Heart right ventricle (tissue), 16 donors: ENCODE measurements around the gene HUNK. TPM values are rescaled to one million over a fixed set of nuclear protein-coding genes. Genes with fewer than 3 reads are reported as not detected.

Experiments used
- ATAC-seq, 8 donors: fragments of 200-7000 bp; cut with Tn5 transposase; one replicate each; pipeline ENCODE4 v1.9.1; 2020; ENCODE audit warnings: mild to moderate bottlenecking in 8 of 8, moderate library complexity in 8 of 8, moderate number of reproducible peaks in 1 of 8
- DNase-seq, 2 donors: peaks; one replicate each; pipeline ENCODE4 v3.0.0-alpha.2; 2020
- H3K27ac ChIP-seq, 10 donors: fragments of 200-600 bp; sonication (generic) in 2 of 10; one replicate each; pipeline versions ENCODE4 v1.5.0 to v1.8.0; 2020 to 2022; ENCODE audit warnings: mild to moderate bottlenecking in 3 of 10
- H3K27me3 ChIP-seq, 7 donors: fragments of 200-600 bp; one replicate each; pipeline ENCODE4 v1.8.0; 2021 to 2022; ENCODE audit warnings: mild to moderate bottlenecking in 2 of 7
- H3K36me3 ChIP-seq, 9 donors: fragments of 200-600 bp; sonication (generic) in 1 of 9; one replicate each; pipeline versions ENCODE4 v1.5.0 to v1.8.0; 2020 to 2022; ENCODE audit warnings: mild to moderate bottlenecking in 2 of 9
- H3K4me1 ChIP-seq, 9 donors: fragments of 200-600 bp; sonication (generic) in 1 of 9; one replicate each; pipeline versions ENCODE4 v1.5.0 to v1.8.0; 2020 to 2022; ENCODE audit warnings: mild to moderate bottlenecking in 4 of 9
- H3K4me3 ChIP-seq, 10 donors: fragments of 200-600 bp; sonication (generic) in 2 of 10; one replicate each; pipeline versions ENCODE4 v1.5.0 to v1.8.0; 2020 to 2022; ENCODE audit warnings: mild to moderate bottlenecking in 7 of 10, moderate library complexity in 2 of 10
- H3K9me3 ChIP-seq, 11 donors: fragments of 200-600 bp in 10 of 11; sonication (generic) in 2 of 11; one replicate each; pipeline versions ENCODE4 v1.5.0 to v1.8.0; 2013 to 2022; ENCODE audit warnings: mild to moderate bottlenecking in 2 of 11, control low read depth in 1 of 11, moderate library complexity in 1 of 11
- WGBS, 2 donors: extraction: QIAGEN DNeasy Blood & Tissue Kit; methylation state at CpG; one replicate each; pipeline ENCODE4 v1.1.7; 2013; ENCODE audit warnings: inconsistent platforms in 1 of 2; 5-methylcytosine and 5-hydroxymethylcytosine counted together
- intact Hi-C, 10 donors: fragments of 100-400 bp; cut with DNase I; formaldehyde crosslinking; loops; one replicate each; pipeline versions ENCODE4 v1.11.1 to v1.14.2; 2022
- polyA plus RNA-seq, 2 donors: library from polyadenylated mRNA; stranded (reverse); fragments of 200-250 nt; gene quantifications; one replicate each; pipeline ENCODE4 v1.2.3, GENCODE V29; 2013
- total RNA-seq, 10 donors: library from RNA; stranded (reverse); fragmentation: NEBNext Ultra II Directional in 3 of 10; extraction: Animal tissue kit (Norgen Biotek cat#: 25700) in 3 of 10; gene quantifications; one replicate each; pipeline versions ENCODE4 v1.2.1 to v1.2.4, GENCODE V29; 2021 to 2023
- TF ChIP-seq, protein P1 (sequence below), 9 donors: fragments of 200-600 bp; sonication (generic) in 2 of 9; IDR thresholded peaks; one replicate each; pipeline versions ENCODE4 v1.5.0 to v1.8.0; 2021 to 2022; ENCODE audit warnings: antibody characterized with exemption in 9 of 9, mild to moderate bottlenecking in 5 of 9, moderate library complexity in 1 of 9
- donor health status: Arrhythmogenic right ventricular cardiomyopathy.
- donor health status: ischemic (EF 13 %, LVEDD 7.1; RV severe dilation, severe dysfunction).
- donor health status: healthy with polysubstance abuse.
- donor health status: DM: no; HTN: yes; CAD: no.
- donor health status: DM: no; HTN: no; CAD: no.
- donor health status: ischemic (EF 25% LVEDD 6.9; RV normal size, moderate dysfunction).
- donor health status: ischemic (EF 25% LVEDD 5.7; RV mildly dilated, moderate dysfunction).
- donor health status: healthy.
- donor health status: DM: yes; HTN: yes; CAD: no.
- donor health status: Ischemic cardiomyopathy.
- donor health status: ischemic (EF 35%, LVEDD 5.7; RV mildly dilated, moderate dysfunction).
- donor health status: nonischemic (EF 11% LVEDD 7.7; RV severe dilation, severe dysfunction).
- donor health status: DM: yes; HTN: yes; CAD: no.
- donor health status: PGD.
- donor health status: ischemic (EF 29% LVEDD 5.4; RV normal size, mild dysfunction).
- donor health status: nonischemic (EF 23%, LVEDD 6.1; RV moderate dilation, normal function).

Gene HUNK
- total and polyA plus RNA-seq, 12 donors, result 0.04 to 0.81 (median 0.10) TPM; not detected in 2

DNA sequence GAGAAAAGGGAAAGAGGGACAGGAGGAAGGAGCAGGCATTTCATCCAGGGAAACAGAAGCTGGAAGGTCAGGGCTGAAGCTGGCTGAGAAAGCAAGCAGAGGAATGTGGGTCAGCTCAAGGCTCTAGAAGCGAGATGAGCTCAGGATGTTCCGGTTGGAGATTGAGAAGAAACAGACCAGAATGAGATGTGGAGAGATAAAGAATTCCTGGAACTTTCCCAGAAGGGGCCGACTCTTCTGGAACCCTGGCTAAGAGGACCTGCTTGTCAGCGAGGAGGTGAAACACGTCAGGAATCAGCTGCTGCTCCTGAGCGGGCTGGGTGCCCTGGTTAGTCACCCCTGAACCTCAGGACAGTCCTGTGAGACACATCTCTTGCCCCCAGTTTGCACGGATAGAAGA lies 75.9 kb downstream of the HUNK start:
- intact Hi-C loops, result no loop called here
- DNase-seq, result no peak
- TF ChIP-seq, protein P1, sequence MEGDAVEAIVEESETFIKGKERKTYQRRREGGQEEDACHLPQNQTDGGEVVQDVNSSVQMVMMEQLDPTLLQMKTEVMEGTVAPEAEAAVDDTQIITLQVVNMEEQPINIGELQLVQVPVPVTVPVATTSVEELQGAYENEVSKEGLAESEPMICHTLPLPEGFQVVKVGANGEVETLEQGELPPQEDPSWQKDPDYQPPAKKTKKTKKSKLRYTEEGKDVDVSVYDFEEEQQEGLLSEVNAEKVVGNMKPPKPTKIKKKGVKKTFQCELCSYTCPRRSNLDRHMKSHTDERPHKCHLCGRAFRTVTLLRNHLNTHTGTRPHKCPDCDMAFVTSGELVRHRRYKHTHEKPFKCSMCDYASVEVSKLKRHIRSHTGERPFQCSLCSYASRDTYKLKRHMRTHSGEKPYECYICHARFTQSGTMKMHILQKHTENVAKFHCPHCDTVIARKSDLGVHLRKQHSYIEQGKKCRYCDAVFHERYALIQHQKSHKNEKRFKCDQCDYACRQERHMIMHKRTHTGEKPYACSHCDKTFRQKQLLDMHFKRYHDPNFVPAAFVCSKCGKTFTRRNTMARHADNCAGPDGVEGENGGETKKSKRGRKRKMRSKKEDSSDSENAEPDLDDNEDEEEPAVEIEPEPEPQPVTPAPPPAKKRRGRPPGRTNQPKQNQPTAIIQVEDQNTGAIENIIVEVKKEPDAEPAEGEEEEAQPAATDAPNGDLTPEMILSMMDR (IDR thresholded peaks at IDR 0.05), result no peak
- Histone ChIP-seq H3K4me1 (no peaks in the 10 kb centered on the region), H3K9me3 (no peaks in the 10 kb centered on the region), H3K27ac (no peak overlapping the region), H3K27me3 (peaks cover 0 to 11% (median 0%) of the 10 kb centered on the region in 7 donors), H3K4me3 (no peak overlapping the region), H3K36me3 (no peaks in the 10 kb centered on the region)
- no peak for ATAC-seq
- 71 to 73% methylated on average over 7 of the region's 7 CpGs for WGBS, 2 donors

DNA sequence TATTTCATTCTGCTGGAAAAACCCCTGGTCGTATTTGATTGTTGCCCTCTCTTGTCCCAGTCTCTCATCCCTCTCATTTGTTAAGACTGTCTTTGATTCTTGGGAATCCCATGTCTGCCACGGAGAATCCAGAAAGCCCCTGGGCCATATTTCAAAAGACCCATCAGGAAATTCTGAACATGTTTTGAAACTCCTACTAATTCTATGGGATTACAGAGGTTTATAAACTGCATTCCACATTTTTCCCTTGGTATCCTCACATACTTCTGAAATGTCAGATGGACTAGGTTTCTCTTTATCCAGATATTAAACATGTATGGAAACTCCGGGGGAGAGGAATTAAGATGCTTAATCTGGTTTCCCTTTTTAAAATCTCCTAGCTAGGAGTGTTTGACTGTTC lies 80.0 kb downstream of the HUNK start:
- Histone ChIP-seq H3K4me3 (no peak overlapping the region), H3K4me1 (no peaks in the 10 kb centered on the region), H3K27ac (no peak overlapping the region), H3K27me3 (peaks cover 0 to 11% (median 0%) of the 10 kb centered on the region in 7 donors), H3K36me3 (no peaks in the 10 kb centered on the region), H3K9me3 (no peaks in the 10 kb centered on the region)
- ATAC-seq (no peak), DNase-seq (no peak)
- WGBS, 2 donors, result 85 to 90% methylated on average over 3 of the region's 3 CpGs
- intact Hi-C loops, result no loop called here
- TF ChIP-seq, protein P1 (IDR thresholded peaks at IDR 0.05), result no peak

DNA sequence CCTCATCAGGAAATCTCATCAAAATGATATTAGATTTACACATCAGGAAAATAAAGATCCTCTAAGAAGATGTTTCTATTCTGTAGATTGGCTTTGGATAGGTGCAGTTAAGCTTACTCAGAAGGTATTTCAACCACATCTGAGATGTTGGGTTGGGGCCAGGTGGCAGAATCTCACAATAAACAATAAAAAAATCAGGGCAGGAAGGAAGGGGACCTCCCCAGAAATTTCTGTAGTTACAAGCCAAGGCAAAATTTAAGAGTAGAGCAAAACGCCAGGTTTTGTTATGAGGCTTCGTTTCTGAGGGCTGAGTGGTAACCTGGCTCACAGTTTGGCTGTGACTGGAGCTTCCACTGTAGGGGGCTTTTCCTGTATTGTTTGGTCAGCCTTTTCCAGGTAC lies 84.8 kb downstream of the HUNK start:
- Histone ChIP-seq H3K4me3 (no peak overlapping the region), H3K27ac (no peak overlapping the region), H3K36me3 (no peaks in the 10 kb centered on the region), H3K27me3 (no peaks in the 10 kb centered on the region), H3K9me3 (peaks cover 0 to 7% (median 0%) of the 10 kb centered on the region in 11 donors), H3K4me1 (no peaks in the 10 kb centered on the region)
- TF ChIP-seq, protein P1 (IDR thresholded peaks at IDR 0.05), result no peak
- intact Hi-C loops, result no loop called here
- 65 to 81% methylated on average over 2 of the region's 2 CpGs for WGBS, 2 donors
- no peak for DNase-seq
- no peak for ATAC-seq

DNA sequence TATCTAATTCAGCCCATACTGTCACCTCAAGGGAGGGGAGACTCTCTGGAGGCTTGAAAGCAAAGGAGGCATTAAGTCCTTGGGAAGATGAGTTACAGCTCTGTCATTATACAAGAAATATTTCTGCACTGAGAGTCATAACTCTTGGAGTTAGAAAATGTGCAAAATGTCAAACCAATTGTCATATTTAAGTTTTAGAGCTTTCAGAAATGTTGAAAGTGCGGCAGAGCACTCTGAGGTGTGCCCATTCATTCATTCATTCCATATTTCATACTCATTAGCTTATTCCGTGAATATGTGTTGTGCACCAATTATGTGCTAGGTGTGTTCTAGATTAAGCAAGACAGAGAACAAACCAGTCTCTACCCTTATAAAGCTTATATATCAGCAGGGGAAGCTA lies 87.1 kb downstream of the HUNK start:
- Histone ChIP-seq H3K36me3 (no peaks in the 10 kb centered on the region), H3K4me1 (no peaks in the 10 kb centered on the region), H3K9me3 (peaks cover 0 to 7% (median 0%) of the 10 kb centered on the region in 11 donors), H3K27me3 (no peaks in the 10 kb centered on the region), H3K4me3 (no peak overlapping the region), H3K27ac (no peak overlapping the region)
- DNase-seq (no peak), ATAC-seq (no peak)
- TF ChIP-seq, protein P1 (IDR thresholded peaks at IDR 0.05), result no peak
- 73 to 97% methylated on average over 2 of the region's 2 CpGs for whole genome bisulfite sequencing, 2 donors
- intact Hi-C loops, result no loop called here
